CD4-positive, alpha-beta memory T cell (primary cell): ENCODE measurements around the gene BIK. TPM values are rescaled to one million over a fixed set of nuclear protein-coding genes. Genes with fewer than 3 reads are reported as not detected.

Source experiments
- CTCF ChIA-PET: fragments of 350-600 bp; sonication (Branson Sonifier 250); formaldehyde crosslinking; loops from one replicate; lab custom pipeline; 2021; ENCODE audit warnings: inconsistent platforms; ENCODE audit not compliant: partially characterized antibody; lab: Charles Lee
- POLR2A ChIA-PET: fragments of 350-600 bp; sonication (Branson Sonifier 250); formaldehyde crosslinking; loops from one replicate; lab custom pipeline; 2021; ENCODE audit not compliant: partially characterized antibody; lab: Charles Lee
- DNase-seq, 5 donors: peaks; one replicate each; pipeline versions ENCODE4 v3.0.0 to v3.0.0-alpha.2; 2020 to 2022; ENCODE audit warnings: mixed read lengths in 1 of 5
- H3K27ac ChIP-seq: one replicate; pipeline ENCODE4 v1.7.0; 2013; ENCODE audit warnings: low read depth, low read length
- H3K27me3 ChIP-seq: 2 replicates; pipeline ENCODE4 v1.7.0; 2013; ENCODE audit warnings: mild to moderate bottlenecking, low read length, moderate library complexity; ENCODE audit not compliant: insufficient read depth
- H3K36me3 ChIP-seq: 2 replicates; pipeline ENCODE4 v1.7.0; 2013; ENCODE audit warnings: mild to moderate bottlenecking, low read length, moderate library complexity; ENCODE audit not compliant: insufficient read depth
- H3K4me1 ChIP-seq: 2 replicates; pipeline ENCODE4 v1.7.0; 2013; ENCODE audit warnings: mild to moderate bottlenecking, low read length, moderate library complexity; ENCODE audit not compliant: insufficient read depth
- H3K4me3 ChIP-seq, 2 donors: one replicate each; pipeline ENCODE4 v1.7.0; 2013; ENCODE audit warnings: low read length in 2 of 2, mild to moderate bottlenecking in 1 of 2
- H3K9me3 ChIP-seq, 2 donors: one replicate each; pipeline ENCODE4 v1.7.0; 2013; ENCODE audit warnings: low read length in 2 of 2, control low read depth in 1 of 2; ENCODE audit not compliant: control insufficient read depth in 1 of 2
- H3K27ac Mint-ChIP-seq, 7 donors: one replicate each; pipeline ENCODE4 v1.8.0; 2020 to 2021; ENCODE audit warnings: mixed read lengths in 7 of 7, mild to moderate bottlenecking in 6 of 7, inconsistent platforms in 3 of 7, moderate library complexity in 3 of 7
- H3K27me3 Mint-ChIP-seq, 2 donors: one replicate each; pipeline ENCODE4 v1.8.0; 2020 to 2021; ENCODE audit warnings: mixed read lengths in 2 of 2
- H3K36me3 Mint-ChIP-seq, 2 donors: one replicate each; pipeline ENCODE4 v1.8.0; 2020 to 2021; ENCODE audit warnings: mixed read lengths in 2 of 2, inconsistent platforms in 1 of 2, mild to moderate bottlenecking in 1 of 2
- H3K4me1 Mint-ChIP-seq, 4 donors: one replicate each; pipeline ENCODE4 v1.8.0; 2020 to 2021; ENCODE audit warnings: mixed read lengths in 4 of 4, mild to moderate bottlenecking in 1 of 4
- H3K4me3 Mint-ChIP-seq, 8 donors: one replicate each; pipeline ENCODE4 v1.8.0; 2020 to 2021; ENCODE audit warnings: mixed read lengths in 8 of 8, mild to moderate bottlenecking in 7 of 8, moderate library complexity in 6 of 8, inconsistent platforms in 3 of 8
- H3K9me3 Mint-ChIP-seq, 8 donors: one replicate each; pipeline ENCODE4 v1.8.0; 2020 to 2021; ENCODE audit warnings: mixed read lengths in 8 of 8, mild to moderate bottlenecking in 5 of 8, inconsistent platforms in 3 of 8, moderate library complexity in 1 of 8
- intact Hi-C: fragments of 100-400 bp; cut with micrococcal nuclease; formaldehyde crosslinking; loops from one replicate; pipeline ENCODE4 v1.15.1; 2023
- polyA plus RNA-seq, 2 donors: library from polyadenylated mRNA; unstranded; fragments of 300-500 nt; fragmentation: Illumina TruSeq; gene quantifications; one replicate each; pipeline ENCODE4 v1.2.3, GENCODE V29; 2021
- total RNA-seq, 2 experiments: library from RNA; stranded (reverse); gene quantifications; one replicate each; pipeline ENCODE4 v1.2.3, GENCODE V29; 2021

BIK gene
- total and polyA plus RNA-seq, 4 experiments from 2014 or later, result 2.5 to 8.8 (median 5.6) TPM

- no peaks in the 10 kb centered on the region for H3K36me3 ChIP-seq
- no peak for DNase-seq
- intact Hi-C loops, result loop anchor here (10.0 kb wide), 1 partner anchor 479 kb away; the partner anchor contains the start of gene POLDIP3
- no peaks in the 10 kb centered on the region for H3K36me3 Mint-ChIP-seq
- peaks cover 0 to 7% of the 10 kb centered on the region in 2 donors for H3K9me3 ChIP-seq
- H3K9me3 Mint-ChIP-seq, result peaks cover 0 to 9% (median 4%) of the 10 kb centered on the region in 8 donors
- H3K4me1 Mint-ChIP-seq, result peaks cover 4 to 10% (median 8%) of the 10 kb centered on the region in 4 donors
- CTCF ChIA-PET, result no interaction called here
- no peak overlapping the region for H3K4me3 Mint-ChIP-seq
- no peak overlapping the region for H3K4me3 ChIP-seq
- POLR2A ChIA-PET, result no interaction called here
- H3K27me3 ChIP-seq, result no peaks in the 10 kb centered on the region
- no peaks in the 10 kb centered on the region for H3K27me3 Mint-ChIP-seq
- no peak overlapping the region for H3K27ac ChIP-seq
- H3K4me1 ChIP-seq, result peaks cover 8% of the 10 kb centered on the region
- H3K27ac Mint-ChIP-seq, result no peak overlapping the region
Observed at GRCh38 chr22:43094085-43094484, 16.5 kb upstream of the BIK start.

- CTCF ChIA-PET, result no interaction called here
- no peak overlapping the region for H3K4me3 ChIP-seq
- no peak overlapping the region for H3K27ac Mint-ChIP-seq
- no peaks in the 10 kb centered on the region for H3K36me3 Mint-ChIP-seq
- H3K27me3 ChIP-seq, result no peaks in the 10 kb centered on the region
- intact Hi-C loops, result loop anchor here (10.0 kb wide), 1 partner anchor 480 kb away; the partner anchor contains the start of gene POLDIP3
- H3K9me3 ChIP-seq, result peaks cover 0 to 7% of the 10 kb centered on the region in 2 donors
- H3K9me3 Mint-ChIP-seq, result peaks cover 0 to 9% (median 4%) of the 10 kb centered on the region in 8 donors
- no peaks in the 10 kb centered on the region for H3K27me3 Mint-ChIP-seq
- no peak overlapping the region for H3K27ac ChIP-seq
- no peak for DNase-seq
- POLR2A ChIA-PET, result no interaction called here
- H3K4me1 ChIP-seq, result peaks cover 5% of the 10 kb centered on the region
- H3K4me1 Mint-ChIP-seq, result peaks cover 2 to 6% (median 6%) of the 10 kb centered on the region in 4 donors
- H3K4me3 Mint-ChIP-seq, result no peak overlapping the region
- no peaks in the 10 kb centered on the region for H3K36me3 ChIP-seq
Observed at GRCh38 chr22:43094551-43094950, 16.0 kb upstream of the BIK start.

GRCh38 chr22:43096420-43096819 lies 14.1 kb upstream of the BIK start:
- H3K4me1 ChIP-seq, result no peaks in the 10 kb centered on the region
- H3K36me3 ChIP-seq, result no peaks in the 10 kb centered on the region
- no peak for DNase-seq
- CTCF ChIA-PET, result no interaction called here
- no peaks in the 10 kb centered on the region for H3K36me3 Mint-ChIP-seq
- H3K4me3 Mint-ChIP-seq, result no peak overlapping the region
- H3K4me1 Mint-ChIP-seq, result peaks cover 0 to 2% (median 0%) of the 10 kb centered on the region in 4 donors
- peaks cover 0 to 9% (median 4%) of the 10 kb centered on the region in 8 donors for H3K9me3 Mint-ChIP-seq
- H3K27me3 ChIP-seq, result no peaks in the 10 kb centered on the region
- H3K27me3 Mint-ChIP-seq, result no peaks in the 10 kb centered on the region
- H3K9me3 ChIP-seq, result peaks cover 0 to 7% of the 10 kb centered on the region in 2 donors
- no peak overlapping the region for H3K4me3 ChIP-seq
- H3K27ac Mint-ChIP-seq, result no peak overlapping the region
- POLR2A ChIA-PET, result no interaction called here
- intact Hi-C loops, result loop anchor here (10.0 kb wide), 1 partner anchor 482 kb away; the partner anchor contains the start of gene POLDIP3
- no peak overlapping the region for H3K27ac ChIP-seq

GRCh38 chr22:43098356-43098755 lies 12.2 kb upstream of the BIK start:
- POLR2A ChIA-PET, result no interaction called here
- H3K27ac Mint-ChIP-seq, result no peak overlapping the region

GRCh38 chr22:43099095-43099494 lies 11.5 kb upstream of the BIK start:
- Histone ChIP-seq H3K27me3 (no peaks in the 10 kb centered on the region), H3K36me3 (no peaks in the 10 kb centered on the region), H3K27ac (no peak overlapping the region), H3K4me3 (no peak overlapping the region), H3K9me3 (peaks cover 0 to 7% of the 10 kb centered on the region in 2 donors), H3K4me1 (peaks cover 5% of the 10 kb centered on the region)
- intact Hi-C loops, result loop anchor here (10.0 kb wide), 1 partner anchor 484 kb away; the partner anchor contains the start of gene POLDIP3
- no peaks in the 10 kb centered on the region for H3K36me3 Mint-ChIP-seq
- no peak for DNase-seq
- peaks cover 0 to 9% (median 4%) of the 10 kb centered on the region in 8 donors for H3K9me3 Mint-ChIP-seq
- ChIA-PET CTCF (no interaction called here), POLR2A (no interaction called here)
- H3K27me3 Mint-ChIP-seq, result no peaks in the 10 kb centered on the region
- no peak overlapping the region for H3K4me3 Mint-ChIP-seq
- peaks cover 4 to 7% (median 5%) of the 10 kb centered on the region in 4 donors for H3K4me1 Mint-ChIP-seq
- no peak overlapping the region for H3K27ac Mint-ChIP-seq

More at GRCh38 chr22:43098356-43098755, 12.2 kb upstream of the BIK start:
- CTCF ChIA-PET, result no interaction called here
- no peaks in the 10 kb centered on the region for H3K27me3 Mint-ChIP-seq
- H3K4me1 Mint-ChIP-seq, result peaks cover 0 to 2% (median 0%) of the 10 kb centered on the region in 4 donors
- H3K9me3 Mint-ChIP-seq, result peaks cover 0 to 9% (median 4%) of the 10 kb centered on the region in 8 donors
- intact Hi-C loops, result loop anchor here (10.0 kb wide), 1 partner anchor 484 kb away; the partner anchor contains the start of gene POLDIP3
- no peak overlapping the region for H3K4me3 ChIP-seq
- H3K36me3 Mint-ChIP-seq, result no peaks in the 10 kb centered on the region
- no peak overlapping the region for H3K27ac ChIP-seq
- no peak for DNase-seq
- H3K9me3 ChIP-seq, result peaks cover 0 to 7% of the 10 kb centered on the region in 2 donors
- no peaks in the 10 kb centered on the region for H3K4me1 ChIP-seq
- H3K36me3 ChIP-seq, result no peaks in the 10 kb centered on the region
- H3K27me3 ChIP-seq, result no peaks in the 10 kb centered on the region
- H3K4me3 Mint-ChIP-seq, result no peak overlapping the region

GRCh38 chr22:43100225-43100624 lies 10.3 kb upstream of the BIK start:
- Mint-ChIP-seq H3K4me1 (peaks cover 8 to 9% (median 9%) of the 10 kb centered on the region in 4 donors), H3K9me3 (peaks cover 0 to 9% (median 4%) of the 10 kb centered on the region in 8 donors), H3K27me3 (no peaks in the 10 kb centered on the region), H3K4me3 (no peak overlapping the region), H3K36me3 (no peaks in the 10 kb centered on the region), H3K27ac (peak overlapping the region in 2 of 7 donors; percentile 1 to 62)
- CTCF ChIA-PET, result no interaction called here
- Histone ChIP-seq H3K27me3 (no peaks in the 10 kb centered on the region), H3K36me3 (no peaks in the 10 kb centered on the region), H3K27ac (no peak overlapping the region), H3K4me1 (peaks cover 8% of the 10 kb centered on the region), H3K9me3 (peaks cover 0 to 7% of the 10 kb centered on the region in 2 donors), H3K4me3 (no peak overlapping the region)
- no peak for DNase-seq
- intact Hi-C loops, result no loop called here
- POLR2A ChIA-PET, result no interaction called here

GRCh38 chr22:43101306-43101705 lies 9.2 kb upstream of the BIK start:
- Mint-ChIP-seq H3K27me3 (no peaks in the 10 kb centered on the region), H3K9me3 (peaks cover 0 to 3% (median under 1%) of the 10 kb centered on the region in 8 donors), H3K27ac (no peak overlapping the region), H3K4me3 (no peak overlapping the region), H3K4me1 (peaks cover 7 to 9% (median 8%) of the 10 kb centered on the region in 4 donors), H3K36me3 (no peaks in the 10 kb centered on the region)
- intact Hi-C loops, result no loop called here
- CTCF ChIA-PET, result no interaction called here
- POLR2A ChIA-PET, result no interaction called here
- H3K27ac ChIP-seq, result no peak overlapping the region
- H3K36me3 ChIP-seq, result no peaks in the 10 kb centered on the region
- no peak overlapping the region for H3K4me3 ChIP-seq
- DNase-seq, result no peak
- peaks cover 0 to 7% of the 10 kb centered on the region in 2 donors for H3K9me3 ChIP-seq
- no peaks in the 10 kb centered on the region for H3K27me3 ChIP-seq
- peaks cover 8% of the 10 kb centered on the region for H3K4me1 ChIP-seq
